ENCODE measurements around the gene TSPYL2.

Gene TSPYL2

GRCh38 chrX:53126377-53126776, 44.2 kb downstream of the TSPYL2 start:
- DNase-seq, result no peak

- DNase-seq, result no peak
These were observed 46.1 kb downstream of the TSPYL2 start for GRCh38 chrX:53128097-53128749.

GRCh38 chrX:53133400-53133799, 51.2 kb downstream of the TSPYL2 start:
- DNase-seq, result no peak

- DNase-seq, result no peak
These were observed 53.4 kb downstream of the TSPYL2 start for GRCh38 chrX:53135581-53135980.

Data from NCI-H2029 treated with DMSO at 0.1 percent for 48 hours (cell line).